ENCODE data around the gene CBLN1.

DNA sequence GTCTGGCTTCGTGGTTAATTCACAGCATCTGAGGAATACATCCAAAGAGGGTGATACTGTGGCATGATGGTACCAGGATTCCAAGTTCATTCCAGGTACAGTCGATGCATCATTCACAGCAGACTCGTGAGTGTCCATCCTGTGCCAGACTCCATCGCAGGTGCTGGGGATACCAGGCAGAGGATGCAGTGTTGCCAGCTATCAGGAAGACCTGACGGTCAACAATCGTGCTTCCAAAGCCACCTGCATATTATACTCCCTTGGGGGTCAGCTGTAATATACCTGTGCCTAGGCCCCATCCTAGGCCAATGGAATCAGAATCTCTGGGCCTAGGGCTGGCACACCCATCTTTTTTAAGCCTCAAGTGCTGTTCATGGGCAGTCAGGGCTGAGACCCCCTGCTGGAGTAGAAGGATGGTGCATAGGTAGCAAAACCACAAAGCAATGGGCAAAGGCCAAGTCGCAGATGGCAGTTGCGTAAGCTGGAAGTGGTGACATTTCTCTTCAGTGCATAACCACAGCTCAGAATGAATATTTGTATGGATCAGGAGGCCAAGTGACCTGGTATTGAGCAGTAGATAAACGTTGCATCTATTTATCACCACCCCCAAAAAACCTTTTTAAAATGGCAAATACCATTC, 49.0 kb upstream of the CBLN1 start:
- TF ChIP-seq, protein P1, sequence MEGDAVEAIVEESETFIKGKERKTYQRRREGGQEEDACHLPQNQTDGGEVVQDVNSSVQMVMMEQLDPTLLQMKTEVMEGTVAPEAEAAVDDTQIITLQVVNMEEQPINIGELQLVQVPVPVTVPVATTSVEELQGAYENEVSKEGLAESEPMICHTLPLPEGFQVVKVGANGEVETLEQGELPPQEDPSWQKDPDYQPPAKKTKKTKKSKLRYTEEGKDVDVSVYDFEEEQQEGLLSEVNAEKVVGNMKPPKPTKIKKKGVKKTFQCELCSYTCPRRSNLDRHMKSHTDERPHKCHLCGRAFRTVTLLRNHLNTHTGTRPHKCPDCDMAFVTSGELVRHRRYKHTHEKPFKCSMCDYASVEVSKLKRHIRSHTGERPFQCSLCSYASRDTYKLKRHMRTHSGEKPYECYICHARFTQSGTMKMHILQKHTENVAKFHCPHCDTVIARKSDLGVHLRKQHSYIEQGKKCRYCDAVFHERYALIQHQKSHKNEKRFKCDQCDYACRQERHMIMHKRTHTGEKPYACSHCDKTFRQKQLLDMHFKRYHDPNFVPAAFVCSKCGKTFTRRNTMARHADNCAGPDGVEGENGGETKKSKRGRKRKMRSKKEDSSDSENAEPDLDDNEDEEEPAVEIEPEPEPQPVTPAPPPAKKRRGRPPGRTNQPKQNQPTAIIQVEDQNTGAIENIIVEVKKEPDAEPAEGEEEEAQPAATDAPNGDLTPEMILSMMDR (IDR thresholded peaks at IDR 0.05): no peak
- TF ChIP-seq EP300 (IDR thresholded peaks at IDR 0.05) (no peak), POLR2A (IDR thresholded peaks at IDR 0.05) (no peak)

Measured in suprapubic skin (tissue), 3 donors.